ENCODE results near the gene ZNF311.

DNA sequence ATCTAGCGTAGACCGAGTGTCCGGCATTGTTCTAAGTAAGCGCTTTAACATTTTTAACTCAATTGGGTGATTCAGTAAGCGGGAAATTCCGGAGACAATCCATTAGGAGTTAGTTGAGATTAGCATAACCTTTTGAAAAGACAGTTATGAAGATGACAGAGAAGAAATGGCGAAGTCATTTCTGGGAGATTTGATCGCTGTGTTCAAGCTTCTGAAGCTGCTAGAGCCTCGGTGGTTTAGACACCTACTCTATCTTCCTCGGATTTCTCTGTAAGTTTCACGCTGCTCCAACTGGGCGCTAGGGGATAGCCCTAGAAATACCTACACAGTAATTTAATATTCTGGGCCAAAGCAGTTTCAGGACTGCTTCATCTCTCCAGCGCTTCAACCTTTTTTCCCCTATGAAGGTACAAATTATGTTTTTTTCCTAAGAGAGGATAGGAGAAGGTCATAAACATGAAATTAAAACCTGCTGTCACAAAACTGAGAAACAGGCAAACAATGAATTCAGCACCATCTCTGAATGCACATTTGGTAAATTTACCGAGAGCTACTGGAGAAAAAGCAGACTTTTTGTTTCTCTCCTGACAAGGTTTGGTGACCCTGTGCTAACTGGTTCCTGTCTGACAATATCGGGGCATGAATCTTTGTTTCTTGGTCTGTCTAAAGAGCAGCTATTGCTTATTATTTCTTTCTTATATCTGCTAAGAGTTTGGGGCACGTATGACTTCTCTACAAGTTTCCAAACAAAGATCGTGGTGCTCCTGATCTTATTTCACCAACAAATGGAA is 22.4 kb downstream of the ZNF311 start:
- peak in 1 of 2 donors; percentile 14 for TF ChIP-seq CTCF (conservative IDR thresholded peaks at IDR 0.05 in 1 of 2, IDR thresholded peaks at IDR 0.05 in 1 of 2; ENCODE audit: low read depth in 1 of 2, low read length in 2 of 2)
- TF ChIP-seq EZH2 (IDR thresholded peaks at IDR 0.05; ENCODE audit: low read length, missing control alignments) = no peak
